ENCODE data around the gene PARD3B. TPM values are rescaled to one million over a fixed set of nuclear protein-coding genes. Genes with fewer than 3 reads are reported as not detected.

The PARD3B gene
- polyA plus RNA-seq, 3 donors: not detected

GRCh38 chr2:205267323-205267722 is 722.0 kb downstream of the PARD3B start:
- H3K27ac Mint-ChIP-seq: no peak overlapping the region
- H3K4me1 ChIP-seq (ENCODE audit: control insufficient read depth in 1 of 2, insufficient read depth in 2 of 2, low read length in 2 of 2): no peaks in the 10 kb centered on the region
- intact Hi-C loops (cut with micrococcal nuclease): no loop called here
- H3K27me3 Mint-ChIP-seq (ENCODE audit: low read depth in 3 of 3): no peaks in the 10 kb centered on the region
- H3K27me3 ChIP-seq (ENCODE audit: control insufficient read depth in 2 of 2, insufficient read depth in 2 of 2, low read length in 2 of 2): no peaks in the 10 kb centered on the region
- H3K27ac ChIP-seq (ENCODE audit: low read depth in 1 of 2, low read length in 2 of 2): no peak overlapping the region
- DNase-seq: no peak
- H3K9ac ChIP-seq (ENCODE audit: insufficient read depth, low read length, poor library complexity, severe bottlenecking): no peak overlapping the region
- H2AFZ ChIP-seq (ENCODE audit: insufficient read depth, low read depth, low read length, poor library complexity, severe bottlenecking): no peak overlapping the region
- H3K4me1 Mint-ChIP-seq: no peaks in the 10 kb centered on the region
- H3K9me3 Mint-ChIP-seq: peaks cover 0 to 2% (median 0%) of the 10 kb centered on the region in 7 donors
- no peak overlapping the region for H3K4me3 Mint-ChIP-seq
- TF ChIP-seq, protein P1, sequence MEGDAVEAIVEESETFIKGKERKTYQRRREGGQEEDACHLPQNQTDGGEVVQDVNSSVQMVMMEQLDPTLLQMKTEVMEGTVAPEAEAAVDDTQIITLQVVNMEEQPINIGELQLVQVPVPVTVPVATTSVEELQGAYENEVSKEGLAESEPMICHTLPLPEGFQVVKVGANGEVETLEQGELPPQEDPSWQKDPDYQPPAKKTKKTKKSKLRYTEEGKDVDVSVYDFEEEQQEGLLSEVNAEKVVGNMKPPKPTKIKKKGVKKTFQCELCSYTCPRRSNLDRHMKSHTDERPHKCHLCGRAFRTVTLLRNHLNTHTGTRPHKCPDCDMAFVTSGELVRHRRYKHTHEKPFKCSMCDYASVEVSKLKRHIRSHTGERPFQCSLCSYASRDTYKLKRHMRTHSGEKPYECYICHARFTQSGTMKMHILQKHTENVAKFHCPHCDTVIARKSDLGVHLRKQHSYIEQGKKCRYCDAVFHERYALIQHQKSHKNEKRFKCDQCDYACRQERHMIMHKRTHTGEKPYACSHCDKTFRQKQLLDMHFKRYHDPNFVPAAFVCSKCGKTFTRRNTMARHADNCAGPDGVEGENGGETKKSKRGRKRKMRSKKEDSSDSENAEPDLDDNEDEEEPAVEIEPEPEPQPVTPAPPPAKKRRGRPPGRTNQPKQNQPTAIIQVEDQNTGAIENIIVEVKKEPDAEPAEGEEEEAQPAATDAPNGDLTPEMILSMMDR (IDR thresholded peaks at IDR 0.05): no peak
- no peaks in the 10 kb centered on the region for H3K79me2 ChIP-seq (ENCODE audit: insufficient read depth, low read length)
- WGBS (ENCODE audit: insufficient coverage): 100% methylated on average over 1 of the region's 2 CpGs
- H4K20me1 ChIP-seq (ENCODE audit: insufficient read depth, low read length): no peaks in the 10 kb centered on the region
- H3K9me3 ChIP-seq (replicated peaks in 1 of 2; ENCODE audit: control insufficient read depth in 1 of 2, insufficient read depth in 1 of 2, low read length in 2 of 2): no peaks in the 10 kb centered on the region
- no peaks in the 10 kb centered on the region for H3K36me3 ChIP-seq (replicated peaks in 1 of 2; ENCODE audit: control insufficient read depth in 1 of 2, insufficient read depth in 2 of 2, low read length in 2 of 2)
- no peaks in the 10 kb centered on the region for H3K36me3 Mint-ChIP-seq
- no peak overlapping the region for H3K4me3 ChIP-seq (replicated peaks in 1 of 3; ENCODE audit: low read depth in 2 of 3, low read length in 3 of 3)
- no peak overlapping the region for H3K4me2 ChIP-seq (replicated peaks; ENCODE audit: extremely low read depth, low read length, poor library complexity, severe bottlenecking)

DNA sequence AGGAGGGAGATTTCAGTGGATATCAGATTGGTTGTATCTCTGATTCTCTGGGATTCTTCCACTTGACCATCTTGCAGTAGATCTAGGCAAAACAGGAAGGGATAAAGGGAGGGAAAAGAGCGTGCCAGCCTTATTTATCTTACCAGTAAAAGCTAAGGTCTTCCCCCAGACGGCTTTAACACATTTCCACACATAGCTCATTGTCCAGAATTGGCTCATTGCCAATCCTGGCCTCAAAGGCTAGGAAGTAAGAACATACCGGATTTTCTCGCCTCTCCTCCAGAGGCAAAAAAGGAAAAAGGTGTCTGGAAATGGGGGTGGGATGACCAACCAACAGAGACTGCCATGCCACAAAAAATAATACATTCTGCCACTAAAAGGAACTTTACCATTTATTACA is 725.4 kb downstream of the PARD3B start:
- no peaks in the 10 kb centered on the region for H3K9me3 ChIP-seq (replicated peaks in 1 of 2; ENCODE audit: control insufficient read depth in 1 of 2, insufficient read depth in 1 of 2, low read length in 2 of 2)
- H4K20me1 ChIP-seq (ENCODE audit: insufficient read depth, low read length): no peaks in the 10 kb centered on the region
- no peaks in the 10 kb centered on the region for H3K36me3 ChIP-seq (replicated peaks in 1 of 2; ENCODE audit: control insufficient read depth in 1 of 2, insufficient read depth in 2 of 2, low read length in 2 of 2)
- H3K4me3 ChIP-seq (replicated peaks in 1 of 3; ENCODE audit: low read depth in 2 of 3, low read length in 3 of 3): no peak overlapping the region
- no peak overlapping the region for H3K4me3 Mint-ChIP-seq
- no peaks in the 10 kb centered on the region for H3K27me3 ChIP-seq (ENCODE audit: control insufficient read depth in 2 of 2, insufficient read depth in 2 of 2, low read length in 2 of 2)
- intact Hi-C loops (cut with micrococcal nuclease): no loop called here
- TF ChIP-seq, protein P1 (IDR thresholded peaks at IDR 0.05): no peak
- H3K27me3 Mint-ChIP-seq (ENCODE audit: low read depth in 3 of 3): no peaks in the 10 kb centered on the region
- no peak overlapping the region for H3K9ac ChIP-seq (ENCODE audit: insufficient read depth, low read length, poor library complexity, severe bottlenecking)
- H3K27ac Mint-ChIP-seq: no peak overlapping the region
- no peak overlapping the region for H2AFZ ChIP-seq (ENCODE audit: insufficient read depth, low read depth, low read length, poor library complexity, severe bottlenecking)
- no peak overlapping the region for H3K27ac ChIP-seq (ENCODE audit: low read depth in 1 of 2, low read length in 2 of 2)
- no peaks in the 10 kb centered on the region for H3K4me1 ChIP-seq (ENCODE audit: control insufficient read depth in 1 of 2, insufficient read depth in 2 of 2, low read length in 2 of 2)
- WGBS (ENCODE audit: insufficient coverage): no CpG with 5 or more reads among the region's 4 CpGs
- no peak overlapping the region for H3K4me2 ChIP-seq (replicated peaks; ENCODE audit: extremely low read depth, low read length, poor library complexity, severe bottlenecking)
- H3K4me1 Mint-ChIP-seq: no peaks in the 10 kb centered on the region
- no peak for DNase-seq
- no peaks in the 10 kb centered on the region for H3K9me3 Mint-ChIP-seq
- H3K36me3 Mint-ChIP-seq: no peaks in the 10 kb centered on the region
- no peaks in the 10 kb centered on the region for H3K79me2 ChIP-seq (ENCODE audit: insufficient read depth, low read length)

Measured in CD14-positive monocyte (primary cell).